HEK293 (cell line): ENCODE measurements around the gene FHAD1.

Experiments used
- CTCF ChIA-PET: fragments of 350-600 bp; formaldehyde crosslinking; extraction: SDS; loops from one replicate; lab custom pipeline; 2021; ENCODE audit warnings: antibody characterized with exemption; lab: Yijun Ruan, JAX
- POLR2A ChIA-PET: fragments of 300-600 bp; formaldehyde crosslinking; extraction: SDS; loops from one replicate; lab custom pipeline; 2020; ENCODE audit warnings: antibody characterized with exemption, inconsistent platforms; lab: Yijun Ruan, JAX
- H3K27ac ChIP-seq: fragments of 200-500 bp; sonication (Bioruptor generic); 2 replicates; pipeline ENCODE4 v1.5.1; 2014; ENCODE audit warnings: low read depth, low read length, control low read depth, inconsistent platforms; ENCODE audit errors: extremely low read depth
- H3K36me3 ChIP-seq, 2 experiments: fragments of 200-500 bp in 1 of 2; sonication (Bioruptor generic) in 1 of 2; 1 replicate in 1 of 2; 2 replicates in 1 of 2; pipeline ENCODE4 v1.5.1; 2014 to 2017; ENCODE audit warnings: inconsistent platforms in 2 of 2, low read length in 2 of 2; ENCODE audit not compliant: control insufficient read depth in 2 of 2, insufficient read depth in 1 of 2
- H3K4me1 ChIP-seq: fragments of 200-500 bp; sonication (Bioruptor generic); 2 replicates; pipeline ENCODE4 v1.5.1; 2014; ENCODE audit warnings: mild to moderate bottlenecking, low read length, inconsistent platforms; ENCODE audit not compliant: control insufficient read depth, insufficient read depth
- H3K4me3 ChIP-seq: 2 replicates; pipeline ENCODE4 v1.5.1; 2011; ENCODE audit warnings: low read depth, mild to moderate bottlenecking, control low read depth, low read length, moderate library complexity
- H3K9me3 ChIP-seq: fragments of 200-500 bp; sonication (Bioruptor generic); 2 replicates; pipeline ENCODE4 v1.5.1; 2014; ENCODE audit warnings: low read depth, low read length, inconsistent platforms; ENCODE audit not compliant: control insufficient read depth, insufficient read depth
- EGR2 ChIP-seq: fragments of 450-650 bp; formaldehyde crosslinking; IDR thresholded peaks from 2 replicates; pipeline ENCODE4 v1.5.1; 2016; ENCODE audit warnings: low read depth, missing biosample characterization, missing genetic modification characterization
- HOXA7 ChIP-seq: sonication (generic); formaldehyde crosslinking; IDR thresholded peaks from 2 replicates; pipeline ENCODE4 v1.8.1; 2022; ENCODE audit warnings: missing genetic modification reagents, borderline replicate concordance
- TCF7L2 ChIP-seq: IDR thresholded peaks from 2 replicates; pipeline ENCODE4 v1.6.1; 2011; ENCODE audit warnings: low read depth, mild to moderate bottlenecking, inconsistent platforms, low read length, moderate library complexity, borderline replicate concordance
- TRIM28 ChIP-seq: IDR thresholded peaks from 2 replicates; pipeline ENCODE4 v1.6.1; 2011; ENCODE audit warnings: low read length, control low read depth, borderline replicate concordance
- ZBTB7A ChIP-seq: fragments of 450-650 bp; formaldehyde crosslinking; IDR thresholded peaks from 2 replicates; pipeline ENCODE4 v1.5.1; 2016; ENCODE audit warnings: low read depth, missing biosample characterization, missing genetic modification characterization
- ZFHX2 ChIP-seq: fragments of 450-650 bp; formaldehyde crosslinking; conservative IDR thresholded peaks from 2 replicates; pipeline ENCODE4 v1.5.1; 2016; ENCODE audit warnings: missing biosample characterization, missing genetic modification characterization
- ZNF121 ChIP-seq: fragments of 450-650 bp; formaldehyde crosslinking; IDR thresholded peaks from 2 replicates; pipeline ENCODE4 v1.5.1; 2016; ENCODE audit warnings: missing biosample characterization, missing genetic modification characterization
- ZNF184 ChIP-seq: fragments of 450-650 bp; IDR thresholded peaks from 2 replicates; pipeline ENCODE4 v1.5.1; 2018; ENCODE audit warnings: missing biosample characterization, mild to moderate bottlenecking, missing genetic modification characterization
- ZNF211 ChIP-seq: fragments of 450-650 bp; formaldehyde crosslinking; IDR thresholded peaks from 2 replicates; pipeline ENCODE4 v1.5.1; 2016; ENCODE audit warnings: low read depth, missing biosample characterization, missing genetic modification characterization
- ZNF221 ChIP-seq: fragments of 450-650 bp; formaldehyde crosslinking; IDR thresholded peaks from 2 replicates; pipeline ENCODE4 v1.5.1; 2017; ENCODE audit warnings: missing biosample characterization, missing genetic modification characterization, borderline replicate concordance
- ZNF24 ChIP-seq: fragments of 450-650 bp; formaldehyde crosslinking; IDR thresholded peaks from 2 replicates; pipeline ENCODE4 v1.5.1; 2016; ENCODE audit warnings: missing biosample characterization, missing genetic modification characterization
- ZNF350 ChIP-seq: fragments of 450-650 bp; formaldehyde crosslinking; IDR thresholded peaks from 2 replicates; pipeline ENCODE4 v1.5.0; 2017; ENCODE audit warnings: missing biosample characterization, mild to moderate bottlenecking, missing genetic modification characterization
- ZNF354C ChIP-seq: fragments of 450-650 bp; formaldehyde crosslinking; IDR thresholded peaks from 2 replicates; pipeline ENCODE4 v1.5.1; 2016; ENCODE audit warnings: missing biosample characterization, missing genetic modification characterization, low read depth, borderline replicate concordance
- ZNF366 ChIP-seq: fragments of 450-650 bp; formaldehyde crosslinking; conservative IDR thresholded peaks from 2 replicates; pipeline ENCODE4 v1.5.1; 2016; ENCODE audit warnings: missing biosample characterization, missing genetic modification characterization
- ZNF514 ChIP-seq: fragments of 450-650 bp; formaldehyde crosslinking; IDR thresholded peaks from 2 replicates; pipeline ENCODE4 v1.5.1; 2016; ENCODE audit warnings: missing biosample characterization, missing genetic modification characterization
- ZNF571 ChIP-seq: fragments of 450-650 bp; formaldehyde crosslinking; IDR thresholded peaks from 2 replicates; pipeline ENCODE4 v1.5.0; 2017; ENCODE audit warnings: missing biosample characterization, missing genetic modification characterization
- ZNF596 ChIP-seq: fragments of 450-650 bp; IDR thresholded peaks from 2 replicates; pipeline ENCODE4 v1.5.0; 2018; ENCODE audit warnings: missing biosample characterization, mild to moderate bottlenecking, missing genetic modification characterization, moderate library complexity
- ZNF621 ChIP-seq: fragments of 450-650 bp; formaldehyde crosslinking; IDR thresholded peaks from 2 replicates; pipeline ENCODE4 v1.5.1; 2017; ENCODE audit warnings: missing biosample characterization, missing genetic modification characterization
- ZNF777 ChIP-seq: fragments of 450-650 bp; formaldehyde crosslinking; IDR thresholded peaks from 2 replicates; pipeline ENCODE4 v1.5.1; 2017; ENCODE audit warnings: missing biosample characterization, missing genetic modification characterization, borderline replicate concordance
- ZSCAN30 ChIP-seq: fragments of 450-650 bp; IDR thresholded peaks from 2 replicates; pipeline ENCODE4 v1.5.1; 2018; ENCODE audit warnings: missing biosample characterization, mild to moderate bottlenecking, missing genetic modification characterization, moderate library complexity
- TF ChIP-seq, protein P1 (sequence below): fragments of 450-650 bp; formaldehyde crosslinking; IDR thresholded peaks from 2 replicates; pipeline ENCODE4 v1.5.1; 2016; ENCODE audit warnings: missing biosample characterization, missing genetic modification characterization
- TF ChIP-seq, protein P2 (sequence below): fragments of 450-650 bp; formaldehyde crosslinking; IDR thresholded peaks from 2 replicates; pipeline ENCODE4 v1.5.1; 2016; ENCODE audit warnings: missing biosample characterization, missing genetic modification characterization
- TF ChIP-seq, protein P3 (sequence below): fragments of 450-650 bp; IDR thresholded peaks from 2 replicates; pipeline ENCODE4 v1.5.1; 2018; ENCODE audit warnings: missing biosample characterization, mild to moderate bottlenecking, missing genetic modification characterization

FHAD1 gene

DNA sequence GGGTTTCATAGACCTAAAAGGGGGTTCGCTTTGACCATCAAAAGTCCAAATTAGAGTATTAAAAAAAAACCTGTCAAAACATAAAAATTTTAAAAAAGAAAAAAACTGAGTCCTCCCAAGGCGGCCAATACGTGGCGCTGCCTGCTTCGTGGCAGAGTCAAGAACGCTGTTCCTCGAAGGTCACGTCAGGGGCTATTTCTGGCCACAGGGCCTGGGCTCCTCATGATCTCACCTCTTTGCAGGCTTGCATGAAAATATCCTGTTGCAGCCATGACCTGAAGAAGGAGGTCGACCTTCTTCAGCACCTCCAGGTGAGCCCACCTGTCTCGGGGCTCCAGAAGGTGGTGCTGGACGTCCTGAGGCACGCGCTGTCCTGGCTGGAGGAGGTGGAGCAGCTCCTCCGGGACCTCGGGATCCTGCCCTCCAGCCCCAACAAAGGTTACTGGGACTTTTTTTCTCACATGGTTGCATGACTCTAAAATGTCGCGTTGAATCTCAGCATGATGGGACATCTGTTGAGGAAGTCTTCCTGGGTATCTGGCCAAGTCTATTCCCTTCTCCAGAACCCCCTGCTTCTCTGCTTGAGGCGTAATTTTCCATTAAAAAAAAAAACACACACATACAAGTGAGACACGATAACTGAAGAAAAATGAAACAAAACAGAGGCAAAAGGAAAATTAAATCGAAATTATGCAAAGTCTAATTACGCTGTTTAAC, 82.2 kb downstream of the FHAD1 start (continued):
- TF ChIP-seq, protein P1, sequence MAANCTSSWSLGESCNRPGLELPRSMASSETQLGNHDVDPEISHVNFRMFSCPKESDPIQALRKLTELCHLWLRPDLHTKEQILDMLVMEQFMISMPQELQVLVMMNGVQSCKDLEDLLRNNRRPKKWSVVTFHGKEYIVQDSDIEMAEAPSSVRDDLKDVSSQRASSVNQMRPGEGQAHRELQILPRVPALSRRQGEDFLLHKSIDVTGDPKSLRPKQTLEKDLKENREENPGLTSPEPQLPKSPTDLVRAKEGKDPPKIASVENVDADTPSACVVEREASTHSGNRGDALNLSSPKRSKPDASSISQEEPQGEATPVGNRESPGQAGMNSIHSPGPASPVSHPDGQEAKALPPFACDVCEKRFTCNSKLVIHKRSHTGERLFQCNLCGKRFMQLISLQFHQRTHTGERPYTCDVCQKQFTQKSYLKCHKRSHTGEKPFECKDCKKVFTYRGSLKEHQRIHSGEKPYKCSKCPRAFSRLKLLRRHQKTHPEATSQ, result no peak
- TF ChIP-seq, all 188 proteins: peak for 0

DNA sequence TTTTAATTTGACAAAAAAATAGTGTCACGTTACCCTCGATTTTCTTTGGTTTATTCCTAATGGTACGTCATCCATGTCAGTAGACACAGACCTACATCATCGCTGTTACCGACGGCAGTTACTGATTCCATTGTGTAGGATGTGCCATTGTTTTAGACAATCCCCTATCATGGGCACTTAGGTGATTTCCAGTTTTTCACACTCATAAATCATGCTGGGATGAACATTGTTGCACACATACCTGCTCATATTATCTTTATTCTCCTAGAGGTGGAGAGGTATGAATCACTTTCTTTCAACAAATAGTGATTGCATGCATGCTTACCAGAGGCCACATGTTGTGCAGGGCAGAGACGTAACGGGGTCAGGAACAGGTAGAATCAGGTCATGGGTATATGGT, 83.0 kb downstream of the FHAD1 start:
- no peak overlapping the region for H3K27ac ChIP-seq
- ChIA-PET POLR2A (no interaction called here), CTCF (no interaction called here)
- H3K4me1 ChIP-seq, result peaks cover 13% of the 10 kb centered on the region
- TF ChIP-seq ZNF621 (tag by site-specific recombination) (no peak), ZNF221 (tag by site-specific recombination) (no peak), ZNF514 (tag by site-specific recombination) (no peak), ZNF571 (tag by site-specific recombination) (no peak), ZNF777 (tag by site-specific recombination) (no peak)
- no peaks in the 10 kb centered on the region for H3K9me3 ChIP-seq
- H3K4me3 ChIP-seq, result no peak overlapping the region
- H3K36me3 ChIP-seq, result no peaks in the 10 kb centered on the region

DNA sequence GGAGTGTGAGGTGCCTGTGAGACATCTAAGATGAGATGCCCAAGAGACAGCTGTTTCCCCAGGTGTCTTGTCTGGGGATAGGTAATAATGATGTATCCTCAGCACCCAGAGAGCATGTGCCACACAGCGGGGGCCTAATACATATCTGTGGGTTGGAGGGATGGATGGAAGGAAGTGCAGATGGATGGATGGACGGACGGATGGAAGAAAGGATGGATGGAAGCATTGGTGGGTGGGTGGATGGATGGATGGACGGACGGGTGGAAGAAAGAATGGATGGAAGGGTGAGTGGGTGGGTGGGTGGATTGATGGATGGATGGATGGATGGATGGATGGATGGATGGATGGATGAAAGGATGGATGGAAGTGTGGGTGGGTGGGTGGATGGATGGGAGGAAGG, 84.2 kb downstream of the FHAD1 start:
- Histone ChIP-seq H3K9me3 (no peaks in the 10 kb centered on the region), H3K4me3 (no peak overlapping the region), H3K4me1 (peaks cover 13% of the 10 kb centered on the region), H3K27ac (no peak overlapping the region), H3K36me3 (no peaks in the 10 kb centered on the region)
- no peak for TF ChIP-seq HOXA7
- TF ChIP-seq ZFHX2 (tag by site-specific recombination), result peak; percentile 55
- TF ChIP-seq ZNF366, result peak; percentile 83
- peak; percentile 72 for TF ChIP-seq EGR2 (tag by site-specific recombination)
- ChIA-PET CTCF (interaction anchor here (0.7 to 3.6 kb wide), 2 partner anchors 7 to 78 kb away, joined by 3 to 23 read pairs; no protein-coding TSS in a partner anchor), POLR2A (no interaction called here)

DNA sequence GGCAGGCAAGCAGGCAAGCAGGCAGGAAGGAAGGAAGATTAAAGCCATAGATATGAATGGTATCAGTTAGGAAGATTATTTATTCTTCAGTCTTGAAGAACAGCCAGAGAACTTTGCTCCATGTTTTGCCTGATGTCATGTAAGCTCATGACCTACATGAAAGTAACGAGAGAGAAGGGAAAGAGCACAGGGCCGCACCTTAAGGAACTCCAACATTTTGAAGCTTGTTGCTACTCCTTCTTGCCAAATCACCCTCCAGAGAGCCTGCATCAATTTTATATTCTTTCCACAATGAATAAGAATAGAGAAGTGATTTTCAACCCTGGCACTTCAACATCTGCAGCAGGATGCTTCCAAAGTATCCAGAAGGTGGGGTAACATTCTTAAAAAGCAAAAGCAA, 84.7 kb downstream of the FHAD1 start:
- H3K4me1 ChIP-seq, result peaks cover 10% of the 10 kb centered on the region
- CTCF ChIA-PET, result interaction anchor here (0.7 to 3.6 kb wide), 3 partner anchors 8 to 78 kb away, joined by 3 to 23 read pairs (median 5); no protein-coding TSS in a partner anchor
- H3K36me3 ChIP-seq, result no peaks in the 10 kb centered on the region
- TF ChIP-seq ZBTB7A, result no peak
- POLR2A ChIA-PET, result no interaction called here
- H3K9me3 ChIP-seq, result no peaks in the 10 kb centered on the region
- no peak overlapping the region for H3K4me3 ChIP-seq
- no peak overlapping the region for H3K27ac ChIP-seq

DNA sequence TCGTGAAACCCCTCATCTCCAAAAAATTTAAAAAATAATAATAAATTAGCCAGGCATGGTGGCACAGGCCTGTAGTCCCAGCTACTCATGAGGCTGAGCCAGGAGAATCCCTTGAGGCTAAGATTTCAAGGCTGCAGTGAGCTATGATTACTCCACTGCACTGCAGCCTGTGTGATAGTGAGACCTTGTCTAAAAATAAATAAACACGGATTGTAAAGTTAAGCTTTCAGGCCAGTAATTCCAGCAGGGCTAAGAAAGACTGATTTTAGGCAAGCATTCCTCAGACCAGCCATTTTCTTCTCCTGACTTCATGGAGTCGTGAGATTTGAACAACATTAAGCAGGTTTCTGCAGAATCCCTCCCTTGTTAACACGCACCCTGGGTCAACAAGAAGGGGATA, 85.5 kb downstream of the FHAD1 start:
- H3K27ac ChIP-seq, result no peak overlapping the region
- POLR2A ChIA-PET, result no interaction called here
- no peaks in the 10 kb centered on the region for H3K36me3 ChIP-seq
- H3K4me3 ChIP-seq, result no peak overlapping the region
- H3K4me1 ChIP-seq, result peaks cover 7% of the 10 kb centered on the region
- H3K9me3 ChIP-seq, result no peaks in the 10 kb centered on the region
- CTCF ChIA-PET, result interaction anchor here (0.8 to 3.6 kb wide), 2 partner anchors 9 to 24 kb away, joined by 5 to 23 read pairs; no protein-coding TSS in a partner anchor
- no peak for TF ChIP-seq ZNF184
- no peak for TF ChIP-seq ZNF596 (tag by site-specific recombination)
- TF ChIP-seq TRIM28, result peak; percentile 77; the same call in 1 of the 2 replicates
- TF ChIP-seq ZNF211 (tag by site-specific recombination), result no peak
- TF ChIP-seq ZNF24 (tag by site-specific recombination), result no peak
- no peak for TF ChIP-seq TCF7L2
- peak; percentile 59; the same call in 1 of the 2 replicates for TF ChIP-seq ZSCAN30 (tag by site-specific recombination)
- TF ChIP-seq ZNF354C (tag by site-specific recombination), result no peak
- no peak for TF ChIP-seq ZNF121 (tag by site-specific recombination)
- TF ChIP-seq, protein P2, sequence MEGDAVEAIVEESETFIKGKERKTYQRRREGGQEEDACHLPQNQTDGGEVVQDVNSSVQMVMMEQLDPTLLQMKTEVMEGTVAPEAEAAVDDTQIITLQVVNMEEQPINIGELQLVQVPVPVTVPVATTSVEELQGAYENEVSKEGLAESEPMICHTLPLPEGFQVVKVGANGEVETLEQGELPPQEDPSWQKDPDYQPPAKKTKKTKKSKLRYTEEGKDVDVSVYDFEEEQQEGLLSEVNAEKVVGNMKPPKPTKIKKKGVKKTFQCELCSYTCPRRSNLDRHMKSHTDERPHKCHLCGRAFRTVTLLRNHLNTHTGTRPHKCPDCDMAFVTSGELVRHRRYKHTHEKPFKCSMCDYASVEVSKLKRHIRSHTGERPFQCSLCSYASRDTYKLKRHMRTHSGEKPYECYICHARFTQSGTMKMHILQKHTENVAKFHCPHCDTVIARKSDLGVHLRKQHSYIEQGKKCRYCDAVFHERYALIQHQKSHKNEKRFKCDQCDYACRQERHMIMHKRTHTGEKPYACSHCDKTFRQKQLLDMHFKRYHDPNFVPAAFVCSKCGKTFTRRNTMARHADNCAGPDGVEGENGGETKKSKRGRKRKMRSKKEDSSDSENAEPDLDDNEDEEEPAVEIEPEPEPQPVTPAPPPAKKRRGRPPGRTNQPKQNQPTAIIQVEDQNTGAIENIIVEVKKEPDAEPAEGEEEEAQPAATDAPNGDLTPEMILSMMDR (tag by site-specific recombination), result no peak
- TF ChIP-seq ZNF350 (tag by site-specific recombination), result no peak
- TF ChIP-seq, protein P3, sequence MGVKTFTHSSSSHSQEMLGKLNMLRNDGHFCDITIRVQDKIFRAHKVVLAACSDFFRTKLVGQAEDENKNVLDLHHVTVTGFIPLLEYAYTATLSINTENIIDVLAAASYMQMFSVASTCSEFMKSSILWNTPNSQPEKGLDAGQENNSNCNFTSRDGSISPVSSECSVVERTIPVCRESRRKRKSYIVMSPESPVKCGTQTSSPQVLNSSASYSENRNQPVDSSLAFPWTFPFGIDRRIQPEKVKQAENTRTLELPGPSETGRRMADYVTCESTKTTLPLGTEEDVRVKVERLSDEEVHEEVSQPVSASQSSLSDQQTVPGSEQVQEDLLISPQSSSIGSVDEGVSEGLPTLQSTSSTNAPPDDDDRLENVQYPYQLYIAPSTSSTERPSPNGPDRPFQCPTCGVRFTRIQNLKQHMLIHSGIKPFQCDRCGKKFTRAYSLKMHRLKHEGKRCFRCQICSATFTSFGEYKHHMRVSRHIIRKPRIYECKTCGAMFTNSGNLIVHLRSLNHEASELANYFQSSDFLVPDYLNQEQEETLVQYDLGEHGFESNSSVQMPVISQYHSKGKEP, result peak; percentile 48; the same call in 1 of the 2 replicates
